ENCODE measurements around the gene ANKS1B. TPM values are rescaled to one million over a fixed set of nuclear protein-coding genes. Genes with fewer than 3 reads are reported as not detected.

The ANKS1B gene
- total RNA-seq, 1 experiment from 2014 or later: 9.7 TPM

DNA sequence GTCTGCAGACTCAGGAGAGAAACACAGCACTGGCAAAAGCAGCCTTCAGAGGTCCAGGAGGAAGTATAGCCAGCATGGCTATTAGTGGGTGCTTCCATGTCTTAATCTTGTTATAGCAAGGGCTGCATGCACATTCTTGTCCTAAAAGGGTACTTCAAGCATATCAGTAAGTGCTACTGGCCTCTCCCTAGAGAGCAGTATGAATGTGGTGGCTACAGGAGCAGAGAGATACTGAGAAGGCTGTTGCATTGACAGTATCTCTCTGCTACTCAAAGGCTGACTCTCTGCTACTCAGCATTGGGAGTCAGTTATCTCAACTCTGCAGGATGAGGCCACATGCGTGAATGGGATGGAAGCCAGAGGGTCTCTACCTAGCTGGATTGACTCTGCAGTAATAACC lies 335.2 kb downstream of the ANKS1B start:
- Histone ChIP-seq H3K27me3 (ENCODE audit: control insufficient read depth, insufficient read depth, low read length) (no peaks in the 10 kb centered on the region), H3K4me3 (ENCODE audit: low read depth in 2 of 2, low read length in 2 of 2) (no peak overlapping the region), H3K36me3 (ENCODE audit: control insufficient read depth, insufficient read depth, low read length) (no peaks in the 10 kb centered on the region), H3K27ac (ENCODE audit: low read length) (no peak overlapping the region), H3K9me3 (ENCODE audit: control insufficient read depth, insufficient read depth, low read depth, low read length) (no peaks in the 10 kb centered on the region), H3K4me1 (ENCODE audit: control insufficient read depth, insufficient read depth, low read length) (no peaks in the 10 kb centered on the region)
- TF ChIP-seq, protein P1, sequence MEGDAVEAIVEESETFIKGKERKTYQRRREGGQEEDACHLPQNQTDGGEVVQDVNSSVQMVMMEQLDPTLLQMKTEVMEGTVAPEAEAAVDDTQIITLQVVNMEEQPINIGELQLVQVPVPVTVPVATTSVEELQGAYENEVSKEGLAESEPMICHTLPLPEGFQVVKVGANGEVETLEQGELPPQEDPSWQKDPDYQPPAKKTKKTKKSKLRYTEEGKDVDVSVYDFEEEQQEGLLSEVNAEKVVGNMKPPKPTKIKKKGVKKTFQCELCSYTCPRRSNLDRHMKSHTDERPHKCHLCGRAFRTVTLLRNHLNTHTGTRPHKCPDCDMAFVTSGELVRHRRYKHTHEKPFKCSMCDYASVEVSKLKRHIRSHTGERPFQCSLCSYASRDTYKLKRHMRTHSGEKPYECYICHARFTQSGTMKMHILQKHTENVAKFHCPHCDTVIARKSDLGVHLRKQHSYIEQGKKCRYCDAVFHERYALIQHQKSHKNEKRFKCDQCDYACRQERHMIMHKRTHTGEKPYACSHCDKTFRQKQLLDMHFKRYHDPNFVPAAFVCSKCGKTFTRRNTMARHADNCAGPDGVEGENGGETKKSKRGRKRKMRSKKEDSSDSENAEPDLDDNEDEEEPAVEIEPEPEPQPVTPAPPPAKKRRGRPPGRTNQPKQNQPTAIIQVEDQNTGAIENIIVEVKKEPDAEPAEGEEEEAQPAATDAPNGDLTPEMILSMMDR (IDR thresholded peaks at IDR 0.05): no peak
- TF ChIP-seq, protein P2, sequence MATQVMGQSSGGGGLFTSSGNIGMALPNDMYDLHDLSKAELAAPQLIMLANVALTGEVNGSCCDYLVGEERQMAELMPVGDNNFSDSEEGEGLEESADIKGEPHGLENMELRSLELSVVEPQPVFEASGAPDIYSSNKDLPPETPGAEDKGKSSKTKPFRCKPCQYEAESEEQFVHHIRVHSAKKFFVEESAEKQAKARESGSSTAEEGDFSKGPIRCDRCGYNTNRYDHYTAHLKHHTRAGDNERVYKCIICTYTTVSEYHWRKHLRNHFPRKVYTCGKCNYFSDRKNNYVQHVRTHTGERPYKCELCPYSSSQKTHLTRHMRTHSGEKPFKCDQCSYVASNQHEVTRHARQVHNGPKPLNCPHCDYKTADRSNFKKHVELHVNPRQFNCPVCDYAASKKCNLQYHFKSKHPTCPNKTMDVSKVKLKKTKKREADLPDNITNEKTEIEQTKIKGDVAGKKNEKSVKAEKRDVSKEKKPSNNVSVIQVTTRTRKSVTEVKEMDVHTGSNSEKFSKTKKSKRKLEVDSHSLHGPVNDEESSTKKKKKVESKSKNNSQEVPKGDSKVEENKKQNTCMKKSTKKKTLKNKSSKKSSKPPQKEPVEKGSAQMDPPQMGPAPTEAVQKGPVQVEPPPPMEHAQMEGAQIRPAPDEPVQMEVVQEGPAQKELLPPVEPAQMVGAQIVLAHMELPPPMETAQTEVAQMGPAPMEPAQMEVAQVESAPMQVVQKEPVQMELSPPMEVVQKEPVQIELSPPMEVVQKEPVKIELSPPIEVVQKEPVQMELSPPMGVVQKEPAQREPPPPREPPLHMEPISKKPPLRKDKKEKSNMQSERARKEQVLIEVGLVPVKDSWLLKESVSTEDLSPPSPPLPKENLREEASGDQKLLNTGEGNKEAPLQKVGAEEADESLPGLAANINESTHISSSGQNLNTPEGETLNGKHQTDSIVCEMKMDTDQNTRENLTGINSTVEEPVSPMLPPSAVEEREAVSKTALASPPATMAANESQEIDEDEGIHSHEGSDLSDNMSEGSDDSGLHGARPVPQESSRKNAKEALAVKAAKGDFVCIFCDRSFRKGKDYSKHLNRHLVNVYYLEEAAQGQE (IDR thresholded peaks at IDR 0.05; ENCODE audit: insufficient read depth in 1 of 2, low read depth in 2 of 2, low read length in 1 of 2): no peak
- TF ChIP-seq SIN3A (IDR thresholded peaks at IDR 0.05; ENCODE audit: borderline replicate concordance, insufficient read depth, low read depth, low read length) (no peak), POLR2AphosphoS5 (IDR thresholded peaks at IDR 0.05; ENCODE audit: low read depth, low read length) (no peak), TCF7L2 (IDR thresholded peaks at IDR 0.05; ENCODE audit: low read depth, low read length) (no peak)
- POLR2A ChIA-PET: no interaction called here
- no TSS peak for BruUV-seq (replicated peaks)
- CTCF ChIA-PET: no interaction called here
- DNase-seq (ENCODE audit: low read depth, low spot score) (no peak), ATAC-seq (no peak)
- in situ Hi-C loops (cut with HindIII; ENCODE audit: low pct_unique_long_range_greater_than_20kb, low sequenced_read_pairs): no loop called here
- intact Hi-C loops (cut with micrococcal nuclease; ENCODE audit: unreplicated experiment): no loop called here

DNA sequence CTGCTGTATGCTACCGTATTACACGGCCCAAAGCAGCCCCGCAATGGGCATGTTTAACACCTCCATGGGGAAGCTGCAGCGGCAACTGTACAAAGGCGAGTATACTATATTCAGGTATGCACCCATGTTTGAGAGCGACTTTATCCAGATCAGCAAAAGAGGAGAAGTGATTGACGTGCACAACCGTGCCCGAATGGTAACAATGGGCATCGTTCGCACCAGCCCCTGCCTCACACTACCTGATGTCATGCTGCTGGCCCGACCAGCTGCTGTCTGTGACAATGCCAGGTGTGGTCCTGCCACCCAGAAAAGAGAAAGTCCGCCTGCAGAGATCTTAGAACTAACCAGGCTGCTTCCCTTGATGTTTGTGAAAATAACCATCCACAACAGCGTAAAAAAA lies 336.6 kb downstream of the ANKS1B start:
- Histone ChIP-seq H3K27ac (ENCODE audit: low read length) (no peak overlapping the region), H3K36me3 (ENCODE audit: control insufficient read depth, insufficient read depth, low read length) (no peaks in the 10 kb centered on the region), H3K4me3 (ENCODE audit: low read depth in 2 of 2, low read length in 2 of 2) (no peak overlapping the region), H3K9me3 (ENCODE audit: control insufficient read depth, insufficient read depth, low read depth, low read length) (no peaks in the 10 kb centered on the region), H3K27me3 (ENCODE audit: control insufficient read depth, insufficient read depth, low read length) (no peaks in the 10 kb centered on the region), H3K4me1 (ENCODE audit: control insufficient read depth, insufficient read depth, low read length) (no peaks in the 10 kb centered on the region)
- ChIA-PET POLR2A (no interaction called here), CTCF (no interaction called here)
- TF ChIP-seq POLR2AphosphoS5 (IDR thresholded peaks at IDR 0.05; ENCODE audit: low read depth, low read length): no peak
- TF ChIP-seq, protein P1 (IDR thresholded peaks at IDR 0.05): no peak
- no peak for TF ChIP-seq SIN3A (IDR thresholded peaks at IDR 0.05; ENCODE audit: borderline replicate concordance, insufficient read depth, low read depth, low read length)
- TF ChIP-seq, protein P2 (IDR thresholded peaks at IDR 0.05; ENCODE audit: insufficient read depth in 1 of 2, low read depth in 2 of 2, low read length in 1 of 2): no peak
- no peak for TF ChIP-seq TCF7L2 (IDR thresholded peaks at IDR 0.05; ENCODE audit: low read depth, low read length)
- no TSS peak for BruUV-seq (replicated peaks)
- intact Hi-C loops (cut with micrococcal nuclease; ENCODE audit: unreplicated experiment): no loop called here
- ATAC-seq (no peak), DNase-seq (ENCODE audit: low read depth, low spot score) (no peak)
- in situ Hi-C loops (cut with HindIII; ENCODE audit: low pct_unique_long_range_greater_than_20kb, low sequenced_read_pairs): no loop called here
